AG09319 (cell line): ENCODE data around the gene SPIN1.

Source experiments
- DNase-seq: peaks from one replicate; pipeline ENCODE4 v3.0.0-alpha.2; 2010; ENCODE audit warnings: low read depth; ENCODE audit errors: extremely low read depth
- TF ChIP-seq, protein P1 (sequence below): IDR thresholded peaks from 2 replicates; pipeline ENCODE4 v1.5.1; 2011; ENCODE audit warnings: low read depth, mild to moderate bottlenecking, inconsistent platforms, low read length, moderate library complexity

The SPIN1 gene

DNA sequence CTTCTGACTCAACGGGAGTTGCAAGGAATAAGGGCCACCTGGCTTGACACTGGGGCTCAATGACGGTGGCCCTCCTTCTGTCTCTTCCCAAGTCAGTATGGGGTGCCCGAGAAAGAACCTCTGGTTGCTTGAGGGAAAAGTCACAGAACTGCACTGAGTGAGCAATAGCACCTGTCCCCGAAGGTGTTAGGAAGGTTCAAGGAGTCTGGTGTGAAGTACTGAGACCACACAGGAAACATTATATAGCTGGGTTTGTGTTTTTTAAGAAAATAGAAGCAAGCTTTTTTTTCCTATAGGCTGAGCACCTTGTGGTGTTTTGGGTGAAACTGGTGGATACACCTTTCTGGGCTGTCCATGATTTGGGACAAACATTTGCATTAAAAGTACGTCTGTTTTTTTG, 62.9 kb downstream of the SPIN1 start:
- TF ChIP-seq, protein P1, sequence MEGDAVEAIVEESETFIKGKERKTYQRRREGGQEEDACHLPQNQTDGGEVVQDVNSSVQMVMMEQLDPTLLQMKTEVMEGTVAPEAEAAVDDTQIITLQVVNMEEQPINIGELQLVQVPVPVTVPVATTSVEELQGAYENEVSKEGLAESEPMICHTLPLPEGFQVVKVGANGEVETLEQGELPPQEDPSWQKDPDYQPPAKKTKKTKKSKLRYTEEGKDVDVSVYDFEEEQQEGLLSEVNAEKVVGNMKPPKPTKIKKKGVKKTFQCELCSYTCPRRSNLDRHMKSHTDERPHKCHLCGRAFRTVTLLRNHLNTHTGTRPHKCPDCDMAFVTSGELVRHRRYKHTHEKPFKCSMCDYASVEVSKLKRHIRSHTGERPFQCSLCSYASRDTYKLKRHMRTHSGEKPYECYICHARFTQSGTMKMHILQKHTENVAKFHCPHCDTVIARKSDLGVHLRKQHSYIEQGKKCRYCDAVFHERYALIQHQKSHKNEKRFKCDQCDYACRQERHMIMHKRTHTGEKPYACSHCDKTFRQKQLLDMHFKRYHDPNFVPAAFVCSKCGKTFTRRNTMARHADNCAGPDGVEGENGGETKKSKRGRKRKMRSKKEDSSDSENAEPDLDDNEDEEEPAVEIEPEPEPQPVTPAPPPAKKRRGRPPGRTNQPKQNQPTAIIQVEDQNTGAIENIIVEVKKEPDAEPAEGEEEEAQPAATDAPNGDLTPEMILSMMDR: no peak
- DNase-seq: no peak

DNA sequence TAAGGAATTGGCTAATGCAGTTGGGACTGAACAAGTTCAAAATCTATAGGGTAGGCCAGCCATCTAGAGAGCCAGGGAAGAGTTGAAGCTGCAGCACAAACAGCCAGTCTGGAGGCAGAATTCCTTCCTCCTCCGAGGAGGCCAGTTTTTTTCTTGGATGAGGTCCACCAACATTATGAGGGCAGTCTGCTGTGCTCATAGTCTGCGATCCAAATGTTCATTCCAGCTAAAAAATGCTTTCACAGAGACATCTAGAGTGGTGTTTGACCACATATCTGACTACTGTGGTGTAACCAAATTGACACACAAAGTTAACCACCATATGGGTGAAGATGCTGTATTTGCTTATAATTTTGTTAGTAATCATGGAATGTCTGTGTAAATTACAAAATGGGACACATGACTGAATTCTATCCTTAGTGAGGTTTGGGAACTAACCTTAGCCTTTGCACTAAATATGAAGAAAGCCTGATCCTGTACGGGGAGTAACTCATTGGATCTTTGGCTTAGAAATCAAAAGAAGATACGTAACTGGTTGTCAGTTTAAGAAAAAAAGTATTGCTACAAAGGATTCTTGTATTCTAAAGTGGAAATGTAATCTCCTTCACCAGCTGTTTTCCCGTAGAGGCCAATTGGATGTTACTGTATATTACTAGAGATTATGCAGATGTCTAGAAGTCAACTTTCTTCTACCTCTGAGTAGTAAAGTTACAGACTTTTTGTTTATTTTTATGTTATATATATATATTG, 70.6 kb downstream of the SPIN1 start:
- peak; percentile 30 for DNase-seq
- TF ChIP-seq, protein P1: no peak

DNA sequence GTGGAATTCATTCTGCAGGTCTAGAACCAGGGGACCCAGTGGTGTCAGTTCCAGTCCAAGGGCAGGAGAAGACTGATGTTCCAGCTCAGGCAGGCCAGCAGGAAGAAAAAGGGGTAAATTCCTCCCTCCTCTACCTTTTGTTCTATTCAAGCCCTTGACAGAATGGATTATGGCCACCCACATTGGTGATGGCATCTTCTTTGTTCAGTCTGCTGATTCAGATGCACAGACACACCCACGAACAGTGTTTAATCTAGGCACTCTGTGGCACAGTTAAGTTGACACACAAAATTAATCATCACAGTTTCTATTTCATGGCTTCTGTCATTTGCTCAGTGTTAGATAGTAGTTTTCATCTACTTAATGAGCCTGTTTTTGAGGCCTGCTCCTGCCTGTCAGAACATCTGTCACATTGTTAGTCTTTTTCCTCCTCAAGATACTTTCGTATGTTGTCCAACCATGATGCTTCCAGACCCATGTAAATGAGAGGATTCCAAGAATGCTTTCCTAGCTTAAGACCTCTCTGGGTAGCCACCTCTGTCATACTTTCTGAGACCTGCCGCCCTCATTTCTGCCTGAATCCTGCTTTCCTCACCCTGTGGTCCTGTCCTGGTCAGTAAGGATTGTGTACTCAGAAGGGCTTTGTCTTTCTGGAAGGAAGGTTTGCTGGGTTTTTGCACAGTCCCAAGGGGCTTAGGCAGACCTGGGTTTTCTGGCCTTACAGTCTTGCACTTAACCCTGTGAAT, 72.5 kb downstream of the SPIN1 start:
- no peak for DNase-seq

DNA sequence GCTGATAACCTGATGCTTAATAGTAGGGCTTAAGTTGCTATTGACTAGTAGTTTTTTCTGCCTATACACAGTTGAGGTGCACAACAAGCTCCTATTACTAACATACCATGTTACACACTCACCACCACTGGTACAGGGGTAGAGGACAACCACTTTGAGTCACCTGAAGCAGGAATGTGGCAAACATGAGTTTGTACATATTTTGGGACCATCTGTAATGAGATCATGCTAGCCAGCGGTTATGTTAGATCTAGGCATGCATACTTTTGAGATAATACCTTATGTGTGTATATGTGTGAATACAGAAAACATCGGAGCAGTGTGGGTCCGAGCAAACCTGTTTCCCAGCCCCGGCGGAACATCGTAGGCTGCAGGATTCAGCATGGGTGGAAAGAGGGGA, 73.9 kb downstream of the SPIN1 start:
- DNase-seq: no peak
- TF ChIP-seq, protein P1: no peak

More for the DNA sequence above, 72.5 kb downstream of the SPIN1 start:
- TF ChIP-seq, protein P1: no peak

DNA sequence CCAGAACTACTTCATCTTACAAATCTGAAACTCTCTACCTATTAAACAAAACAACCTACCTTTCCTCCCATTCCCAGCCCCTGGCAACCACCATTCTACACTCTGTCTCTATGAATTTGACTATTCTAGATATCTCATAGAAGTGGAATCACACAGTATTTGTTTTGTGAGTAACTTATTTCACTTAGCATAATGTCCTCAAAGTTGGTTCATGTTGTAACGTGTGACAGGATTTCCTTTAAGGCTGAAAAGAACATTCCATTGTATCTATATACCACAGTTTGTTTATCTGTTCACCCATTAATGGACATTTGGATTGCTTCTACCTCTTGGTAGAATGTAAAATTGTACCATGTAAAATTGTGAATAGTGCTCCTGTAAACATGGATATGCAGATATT, 76.6 kb downstream of the SPIN1 start:
- TF ChIP-seq, protein P1: no peak
- no peak for DNase-seq

DNA sequence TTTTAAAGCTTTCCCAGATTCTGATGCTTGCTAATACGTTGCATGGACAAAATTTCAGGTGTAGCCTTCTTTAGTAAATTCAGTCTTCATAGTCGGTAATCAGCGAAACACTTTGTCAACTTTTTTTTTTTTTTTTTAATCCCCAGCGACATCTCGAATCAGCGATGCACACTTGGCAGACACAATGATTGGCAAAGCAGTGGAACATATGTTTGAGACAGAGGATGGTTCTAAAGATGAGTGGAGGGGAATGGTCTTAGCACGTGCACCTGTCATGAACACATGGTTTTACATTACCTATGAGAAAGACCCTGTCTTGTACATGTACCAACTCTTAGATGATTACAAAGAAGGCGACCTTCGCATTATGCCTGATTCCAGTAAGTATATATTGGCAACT, 80.0 kb downstream of the SPIN1 start:
- TF ChIP-seq, protein P1: no peak

More for the DNA sequence above, 80.0 kb downstream of the SPIN1 start:
- DNase-seq: no peak
